ENCODE measurements around the gene CCDC69.

CCDC69 gene

GRCh38 chr5:151192626-151193025 lies 31.3 kb downstream of the CCDC69 start:
- no peaks in the 10 kb centered on the region for H3K27me3 ChIP-seq (ENCODE audit: control insufficient read depth in 1 of 2, insufficient read depth in 2 of 2, low read length in 2 of 2)
- no peaks in the 10 kb centered on the region for H3K4me1 ChIP-seq (ENCODE audit: control insufficient read depth, insufficient read depth, low read length)
- H3K36me3 ChIP-seq (ENCODE audit: control insufficient read depth in 2 of 2, insufficient read depth in 2 of 2, low read length in 2 of 2): peaks cover 9 to 16% of the 10 kb centered on the region in 2 donors
- H3K9me3 ChIP-seq (ENCODE audit: control insufficient read depth in 2 of 2, low read length in 2 of 2): no peaks in the 10 kb centered on the region
- no peak overlapping the region for H3K9ac ChIP-seq (ENCODE audit: low read length in 2 of 2)
- H3K4me3 ChIP-seq (ENCODE audit: low read length in 2 of 2): no peak overlapping the region
- no peak overlapping the region for H3K27ac ChIP-seq (ENCODE audit: low read length)

GRCh38 chr5:151191661-151192060 lies 32.2 kb downstream of the CCDC69 start:
- Histone ChIP-seq H3K36me3 (ENCODE audit: control insufficient read depth in 2 of 2, insufficient read depth in 2 of 2, low read length in 2 of 2) (peaks cover 11 to 21% of the 10 kb centered on the region in 2 donors), H3K9ac (ENCODE audit: low read length in 2 of 2) (no peak overlapping the region), H3K4me1 (ENCODE audit: control insufficient read depth, insufficient read depth, low read length) (no peaks in the 10 kb centered on the region), H3K9me3 (ENCODE audit: control insufficient read depth in 2 of 2, low read length in 2 of 2) (no peaks in the 10 kb centered on the region), H3K4me3 (ENCODE audit: low read length in 2 of 2) (no peak overlapping the region), H3K27me3 (ENCODE audit: control insufficient read depth in 1 of 2, insufficient read depth in 2 of 2, low read length in 2 of 2) (no peaks in the 10 kb centered on the region), H3K27ac (ENCODE audit: low read length) (no peak overlapping the region)

GRCh38 chr5:151189151-151189550 lies 34.7 kb downstream of the CCDC69 start:
- Histone ChIP-seq H3K9ac (ENCODE audit: low read length in 2 of 2) (no peak overlapping the region), H3K4me1 (ENCODE audit: control insufficient read depth, insufficient read depth, low read length) (no peaks in the 10 kb centered on the region), H3K4me3 (ENCODE audit: low read length in 2 of 2) (no peak overlapping the region), H3K36me3 (ENCODE audit: control insufficient read depth in 2 of 2, insufficient read depth in 2 of 2, low read length in 2 of 2) (peaks cover 26 to 32% of the 10 kb centered on the region in 2 donors), H3K9me3 (ENCODE audit: control insufficient read depth in 2 of 2, low read length in 2 of 2) (no peaks in the 10 kb centered on the region), H3K27me3 (ENCODE audit: control insufficient read depth in 1 of 2, insufficient read depth in 2 of 2, low read length in 2 of 2) (no peaks in the 10 kb centered on the region), H3K27ac (ENCODE audit: low read length) (no peak overlapping the region)

DNA sequence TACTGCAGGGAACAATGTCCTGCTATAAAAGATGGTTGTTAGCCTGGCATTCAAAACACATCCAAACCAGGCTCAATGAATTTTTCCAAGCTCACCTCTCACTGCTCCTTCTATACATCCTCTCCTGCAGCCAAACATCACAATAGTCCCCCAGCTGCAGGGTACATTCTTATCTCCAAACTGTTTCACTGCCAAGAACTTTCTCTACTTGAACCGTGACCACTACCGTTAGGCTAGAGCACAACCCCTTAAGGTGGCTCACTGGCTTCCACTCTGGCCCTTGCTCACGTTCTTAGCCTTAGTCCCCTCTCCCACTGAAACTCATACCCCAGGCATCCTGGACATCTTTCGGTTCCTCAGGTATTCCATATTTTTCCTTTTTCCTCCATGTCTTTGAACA lies 37.4 kb downstream of the CCDC69 start:
- Histone ChIP-seq H3K4me1 (ENCODE audit: control insufficient read depth, insufficient read depth, low read length) (peaks cover 2% of the 10 kb centered on the region), H3K4me3 (ENCODE audit: low read length in 2 of 2) (no peak overlapping the region), H3K27ac (ENCODE audit: low read length) (no peak overlapping the region), H3K27me3 (ENCODE audit: control insufficient read depth in 1 of 2, insufficient read depth in 2 of 2, low read length in 2 of 2) (no peaks in the 10 kb centered on the region), H3K9me3 (ENCODE audit: control insufficient read depth in 2 of 2, low read length in 2 of 2) (no peaks in the 10 kb centered on the region), H3K36me3 (ENCODE audit: control insufficient read depth in 2 of 2, insufficient read depth in 2 of 2, low read length in 2 of 2) (peaks cover 47 to 55% of the 10 kb centered on the region in 2 donors), H3K9ac (ENCODE audit: low read length in 2 of 2) (no peak overlapping the region)

DNA sequence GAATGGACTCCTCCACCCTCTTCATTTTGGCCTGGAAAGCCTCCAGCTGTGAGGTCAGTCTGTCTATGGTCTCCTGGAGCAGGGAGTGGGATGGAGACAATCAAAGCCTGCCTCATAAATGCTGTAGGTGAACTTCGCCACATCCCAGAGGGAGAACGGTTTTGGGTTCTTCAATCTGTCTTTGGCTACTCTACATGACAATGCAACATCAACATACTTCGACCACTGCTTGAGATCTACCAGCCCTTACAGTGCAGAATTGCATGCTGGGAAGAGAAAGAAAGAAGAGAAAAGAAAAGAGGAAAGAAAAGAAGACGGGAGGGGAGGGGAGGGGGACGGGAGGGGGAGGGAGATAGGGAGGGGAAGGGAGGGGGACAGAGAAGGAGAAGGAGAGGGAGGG lies 37.8 kb downstream of the CCDC69 start:
- H3K36me3 ChIP-seq (ENCODE audit: control insufficient read depth in 2 of 2, insufficient read depth in 2 of 2, low read length in 2 of 2): peaks cover 48 to 58% of the 10 kb centered on the region in 2 donors
- no peaks in the 10 kb centered on the region for H3K27me3 ChIP-seq (ENCODE audit: control insufficient read depth in 1 of 2, insufficient read depth in 2 of 2, low read length in 2 of 2)
- H3K9me3 ChIP-seq (ENCODE audit: control insufficient read depth in 2 of 2, low read length in 2 of 2): no peaks in the 10 kb centered on the region
- H3K9ac ChIP-seq (ENCODE audit: low read length in 2 of 2): no peak overlapping the region
- H3K4me1 ChIP-seq (ENCODE audit: control insufficient read depth, insufficient read depth, low read length): peaks cover 2% of the 10 kb centered on the region
- H3K27ac ChIP-seq (ENCODE audit: low read length): no peak overlapping the region
- H3K4me3 ChIP-seq (ENCODE audit: low read length in 2 of 2): no peak overlapping the region

DNA sequence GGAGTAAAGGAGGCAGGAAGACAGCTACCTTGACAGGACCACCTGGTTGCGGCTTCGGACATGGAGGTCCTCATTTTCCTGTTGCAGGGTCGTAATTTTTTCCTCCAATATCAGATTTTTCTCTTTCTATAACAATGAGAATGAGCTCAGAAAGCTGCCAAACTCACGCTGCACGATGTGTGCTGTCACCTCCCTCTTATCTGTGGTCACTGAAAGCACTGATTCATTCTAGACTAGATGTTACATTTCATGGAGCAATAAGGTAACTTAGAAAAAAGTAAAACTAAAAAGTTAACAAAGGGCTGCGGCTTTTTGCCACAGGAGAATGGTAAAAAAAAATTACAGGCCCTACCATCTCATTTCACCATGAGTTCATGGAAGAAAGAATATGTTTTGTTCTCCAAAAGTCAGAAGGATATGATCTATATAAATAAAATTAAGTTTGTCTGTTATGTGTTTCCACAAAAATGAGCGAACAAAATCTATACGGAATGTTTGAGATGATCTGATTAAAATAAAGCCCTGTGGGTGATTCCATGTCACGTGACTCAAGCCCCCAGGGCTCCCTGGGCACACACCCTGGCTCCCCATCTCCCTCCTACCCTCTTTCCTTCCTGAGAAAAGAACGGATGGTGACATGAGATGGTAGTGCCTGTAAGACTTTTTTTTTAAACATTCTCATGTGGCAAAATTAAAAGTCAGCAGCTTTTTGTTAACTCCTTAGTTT lies 39.4 kb downstream of the CCDC69 start:
- Histone ChIP-seq H3K9me3 (ENCODE audit: control insufficient read depth in 2 of 2, low read length in 2 of 2) (no peaks in the 10 kb centered on the region), H3K4me3 (ENCODE audit: low read length in 2 of 2) (no peak overlapping the region), H3K4me1 (ENCODE audit: control insufficient read depth, insufficient read depth, low read length) (peaks cover 2% of the 10 kb centered on the region), H3K36me3 (ENCODE audit: control insufficient read depth in 2 of 2, insufficient read depth in 2 of 2, low read length in 2 of 2) (peaks cover 54 to 66% of the 10 kb centered on the region in 2 donors), H3K27ac (ENCODE audit: low read length) (no peak overlapping the region), H3K27me3 (ENCODE audit: control insufficient read depth in 1 of 2, insufficient read depth in 2 of 2, low read length in 2 of 2) (no peaks in the 10 kb centered on the region), H3K9ac (ENCODE audit: low read length in 2 of 2) (no peak overlapping the region)

GRCh38 chr5:151183456-151184245 lies 40.2 kb downstream of the CCDC69 start:
- H3K27me3 ChIP-seq (ENCODE audit: control insufficient read depth in 1 of 2, insufficient read depth in 2 of 2, low read length in 2 of 2): no peaks in the 10 kb centered on the region
- H3K4me1 ChIP-seq (ENCODE audit: control insufficient read depth, insufficient read depth, low read length): peaks cover 2% of the 10 kb centered on the region
- no peak overlapping the region for H3K4me3 ChIP-seq (ENCODE audit: low read length in 2 of 2)
- no peak overlapping the region for H3K27ac ChIP-seq (ENCODE audit: low read length)
- H3K9ac ChIP-seq (ENCODE audit: low read length in 2 of 2): no peak overlapping the region
- peaks cover 58 to 71% of the 10 kb centered on the region in 2 donors for H3K36me3 ChIP-seq (ENCODE audit: control insufficient read depth in 2 of 2, insufficient read depth in 2 of 2, low read length in 2 of 2)
- H3K9me3 ChIP-seq (ENCODE audit: control insufficient read depth in 2 of 2, low read length in 2 of 2): no peaks in the 10 kb centered on the region

GRCh38 chr5:151182976-151183375 lies 40.9 kb downstream of the CCDC69 start:
- H3K27ac ChIP-seq (ENCODE audit: low read length): no peak overlapping the region
- no peak overlapping the region for H3K9ac ChIP-seq (ENCODE audit: low read length in 2 of 2)
- H3K4me1 ChIP-seq (ENCODE audit: control insufficient read depth, insufficient read depth, low read length): peaks cover 2% of the 10 kb centered on the region
- H3K36me3 ChIP-seq (ENCODE audit: control insufficient read depth in 2 of 2, insufficient read depth in 2 of 2, low read length in 2 of 2): peaks cover 65 to 76% of the 10 kb centered on the region in 2 donors
- no peaks in the 10 kb centered on the region for H3K27me3 ChIP-seq (ENCODE audit: control insufficient read depth in 1 of 2, insufficient read depth in 2 of 2, low read length in 2 of 2)
- no peaks in the 10 kb centered on the region for H3K9me3 ChIP-seq (ENCODE audit: control insufficient read depth in 2 of 2, low read length in 2 of 2)
- H3K4me3 ChIP-seq (ENCODE audit: low read length in 2 of 2): no peak overlapping the region

GRCh38 chr5:151182524-151182900 lies 41.4 kb downstream of the CCDC69 start:
- H3K4me1 ChIP-seq (ENCODE audit: control insufficient read depth, insufficient read depth, low read length): peaks cover 2% of the 10 kb centered on the region
- no peaks in the 10 kb centered on the region for H3K9me3 ChIP-seq (ENCODE audit: control insufficient read depth in 2 of 2, low read length in 2 of 2)
- H3K27ac ChIP-seq (ENCODE audit: low read length): no peak overlapping the region
- H3K36me3 ChIP-seq (ENCODE audit: control insufficient read depth in 2 of 2, insufficient read depth in 2 of 2, low read length in 2 of 2): peaks cover 67 to 71% of the 10 kb centered on the region in 2 donors
- no peaks in the 10 kb centered on the region for H3K27me3 ChIP-seq (ENCODE audit: control insufficient read depth in 1 of 2, insufficient read depth in 2 of 2, low read length in 2 of 2)
- H3K4me3 ChIP-seq (ENCODE audit: low read length in 2 of 2): no peak overlapping the region
- no peak overlapping the region for H3K9ac ChIP-seq (ENCODE audit: low read length in 2 of 2)

DNA sequence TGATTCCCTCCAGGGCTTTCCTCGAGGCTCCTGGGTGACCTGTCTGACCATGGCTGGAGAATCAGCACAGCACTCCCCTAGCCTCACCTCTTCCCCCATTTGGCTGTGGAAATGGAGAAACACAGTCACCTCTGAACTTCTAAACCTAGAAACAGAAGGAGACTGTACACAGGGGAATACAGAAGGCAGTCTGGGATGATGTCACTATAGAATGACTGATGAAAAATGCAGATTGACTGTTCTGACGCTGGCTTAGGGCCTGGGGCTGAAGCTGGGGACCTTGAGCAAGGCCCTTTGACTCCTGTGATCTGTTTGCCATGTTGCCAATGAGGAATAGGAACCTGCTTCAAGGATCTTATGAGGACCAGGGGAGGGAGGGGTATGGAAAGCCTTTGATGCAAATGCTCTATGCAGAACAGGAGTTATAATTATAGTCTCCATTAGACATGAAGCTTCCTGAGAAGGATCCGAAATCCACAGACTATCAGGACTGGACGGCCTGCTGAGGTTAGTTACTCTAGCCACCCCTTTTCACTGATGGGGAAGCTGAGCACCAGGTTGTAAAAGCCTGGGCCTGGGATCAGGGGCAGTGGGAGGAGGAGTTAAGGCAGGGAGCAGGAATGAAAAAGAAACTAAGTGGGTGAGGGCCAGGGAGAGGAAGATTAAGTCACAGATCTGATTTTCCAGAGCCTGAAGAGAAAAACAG lies 41.9 kb downstream of the CCDC69 start:
- Histone ChIP-seq H3K9ac (ENCODE audit: low read length in 2 of 2) (no peak overlapping the region), H3K4me3 (ENCODE audit: low read length in 2 of 2) (no peak overlapping the region), H3K36me3 (ENCODE audit: control insufficient read depth in 2 of 2, insufficient read depth in 2 of 2, low read length in 2 of 2) (peaks cover 64 to 66% of the 10 kb centered on the region in 2 donors), H3K4me1 (ENCODE audit: control insufficient read depth, insufficient read depth, low read length) (peaks cover 2% of the 10 kb centered on the region), H3K27ac (ENCODE audit: low read length) (no peak overlapping the region), H3K9me3 (ENCODE audit: control insufficient read depth in 2 of 2, low read length in 2 of 2) (no peaks in the 10 kb centered on the region), H3K27me3 (ENCODE audit: control insufficient read depth in 1 of 2, insufficient read depth in 2 of 2, low read length in 2 of 2) (no peaks in the 10 kb centered on the region)

Measured in stomach smooth muscle (tissue), 2 donors.